Measurements from ENCODE around the gene CCNY. TPM values are rescaled to one million over a fixed set of nuclear protein-coding genes. Genes with fewer than 3 reads are reported as not detected.
A peak's percentile ranks its signal among the peaks of the same experiment; 100 is the strongest.

Gene CCNY
- polyA plus RNA-seq, 2 of the 4 experiments (the other 2 are of a cell fraction) = 28.1 to 55.5 TPM

DNA sequence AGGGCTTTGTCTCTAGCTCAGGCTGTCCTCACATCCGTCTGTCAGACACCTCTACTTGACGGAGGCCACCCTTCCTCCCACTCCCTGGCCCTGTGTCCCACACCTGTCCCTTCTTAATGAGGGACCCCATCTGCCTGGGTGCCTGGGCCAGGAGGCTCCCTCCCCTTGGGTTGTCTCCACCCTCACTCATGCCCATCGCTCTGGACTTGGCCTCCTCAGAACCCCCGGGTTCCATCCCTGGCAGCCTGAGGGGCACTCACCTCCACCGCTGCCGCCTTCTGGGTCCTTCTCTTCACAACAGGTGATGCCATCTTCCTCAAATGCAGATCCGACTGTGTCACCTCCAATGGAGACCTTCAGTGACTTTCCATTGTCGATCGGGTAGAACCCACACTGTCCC, 248.6 kb downstream of the CCNY start:
- DNase-seq (ENCODE audit: low read depth in 1 of 2, low spot score in 1 of 2) = no peak
- no peaks in the 10 kb centered on the region for H3K9me3 ChIP-seq
- TF ChIP-seq PHF8 (IDR thresholded peaks at IDR 0.05; ENCODE audit: borderline replicate concordance, low read depth) (no peak), KDM5A (IDR thresholded peaks at IDR 0.05) (no peak)
- no peak overlapping the region for H3K27ac ChIP-seq
- POLR2A ChIA-PET = no interaction called here
- ATAC-seq = no peak
- no peaks in the 10 kb centered on the region for H3K4me1 ChIP-seq
- WGBS (ENCODE audit: missing lambda C conversion rate) = 73% methylated on average over 9 of the region's 9 CpGs
- no peak overlapping the region for H3K4me3 ChIP-seq
- no peak for FAIRE-seq
- no peak overlapping the region for H3K4me2 ChIP-seq
- CTCF ChIA-PET = interaction anchor here (0.8 to 1.9 kb wide), 2 partner anchors 9 to 22 kb away, joined by 3 to 8 read pairs; no protein-coding TSS in a partner anchor

- H3K9me3 ChIP-seq = peaks cover 2% of the 10 kb centered on the region; the same call in 1 of the 3 replicates
- ChIA-PET POLR2A (no interaction called here), CTCF (interaction anchor here (0.8 kb wide), 1 partner anchor 8 kb away, joined by 3 read pairs; no protein-coding TSS in a partner anchor)
- ATAC-seq = no peak
- no peak for FAIRE-seq
- no peak overlapping the region for H3K4me3 ChIP-seq
- H3K4me2 ChIP-seq = no peak overlapping the region
- no peaks in the 10 kb centered on the region for H3K4me1 ChIP-seq
- H3K27ac ChIP-seq = no peak overlapping the region
- 68% methylated on average over 11 of the region's 11 CpGs for WGBS (ENCODE audit: missing lambda C conversion rate)
- no peak for DNase-seq (ENCODE audit: low read depth in 1 of 2, low spot score in 1 of 2)
- TF ChIP-seq TFCP2L1 (CRISPR knock-in tag; IDR thresholded peaks at IDR 0.05) (no peak), ESRRA (IDR thresholded peaks at IDR 0.05; ENCODE audit: borderline replicate concordance, low read length) (no peak), CHD4 (IDR thresholded peaks at IDR 0.05; ENCODE audit: borderline replicate concordance) (no peak), NPAS2 (CRISPR knock-in tag; IDR thresholded peaks at IDR 0.05; ENCODE audit: borderline replicate concordance) (no peak), BCL3 (IDR thresholded peaks at IDR 0.05) (no peak), ZFP36 (IDR thresholded peaks at IDR 0.05; ENCODE audit: borderline replicate concordance, partially characterized antibody) (no peak), PHF8 (IDR thresholded peaks at IDR 0.05; ENCODE audit: borderline replicate concordance, low read depth) (no peak), POLR2AphosphoS2 (conservative IDR thresholded peaks at IDR 0.05; ENCODE audit: low read length) (no peak), SMC3 (IDR thresholded peaks at IDR 0.05) (no peak), POLR2A (IDR thresholded peaks at IDR 0.05; ENCODE audit: low read length) (no peak), FOSB (CRISPR knock-in tag; IDR thresholded peaks at IDR 0.05) (no peak)
- TF ChIP-seq, protein P1, sequence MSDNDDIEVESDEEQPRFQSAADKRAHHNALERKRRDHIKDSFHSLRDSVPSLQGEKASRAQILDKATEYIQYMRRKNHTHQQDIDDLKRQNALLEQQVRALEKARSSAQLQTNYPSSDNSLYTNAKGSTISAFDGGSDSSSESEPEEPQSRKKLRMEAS (IDR thresholded peaks at IDR 0.05) = no peak
- TF ChIP-seq, protein P2, sequence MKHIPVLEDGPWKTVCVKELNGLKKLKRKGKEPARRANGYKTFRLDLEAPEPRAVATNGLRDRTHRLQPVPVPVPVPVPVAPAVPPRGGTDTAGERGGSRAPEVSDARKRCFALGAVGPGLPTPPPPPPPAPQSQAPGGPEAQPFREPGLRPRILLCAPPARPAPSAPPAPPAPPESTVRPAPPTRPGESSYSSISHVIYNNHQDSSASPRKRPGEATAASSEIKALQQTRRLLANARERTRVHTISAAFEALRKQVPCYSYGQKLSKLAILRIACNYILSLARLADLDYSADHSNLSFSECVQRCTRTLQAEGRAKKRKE (CRISPR knock-in tag; IDR thresholded peaks at IDR 0.05; ENCODE audit: low read depth) = no peak
- TF ChIP-seq, protein P3, sequence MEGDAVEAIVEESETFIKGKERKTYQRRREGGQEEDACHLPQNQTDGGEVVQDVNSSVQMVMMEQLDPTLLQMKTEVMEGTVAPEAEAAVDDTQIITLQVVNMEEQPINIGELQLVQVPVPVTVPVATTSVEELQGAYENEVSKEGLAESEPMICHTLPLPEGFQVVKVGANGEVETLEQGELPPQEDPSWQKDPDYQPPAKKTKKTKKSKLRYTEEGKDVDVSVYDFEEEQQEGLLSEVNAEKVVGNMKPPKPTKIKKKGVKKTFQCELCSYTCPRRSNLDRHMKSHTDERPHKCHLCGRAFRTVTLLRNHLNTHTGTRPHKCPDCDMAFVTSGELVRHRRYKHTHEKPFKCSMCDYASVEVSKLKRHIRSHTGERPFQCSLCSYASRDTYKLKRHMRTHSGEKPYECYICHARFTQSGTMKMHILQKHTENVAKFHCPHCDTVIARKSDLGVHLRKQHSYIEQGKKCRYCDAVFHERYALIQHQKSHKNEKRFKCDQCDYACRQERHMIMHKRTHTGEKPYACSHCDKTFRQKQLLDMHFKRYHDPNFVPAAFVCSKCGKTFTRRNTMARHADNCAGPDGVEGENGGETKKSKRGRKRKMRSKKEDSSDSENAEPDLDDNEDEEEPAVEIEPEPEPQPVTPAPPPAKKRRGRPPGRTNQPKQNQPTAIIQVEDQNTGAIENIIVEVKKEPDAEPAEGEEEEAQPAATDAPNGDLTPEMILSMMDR (IDR thresholded peaks at IDR 0.05) = no peak
Measured at GRCh38 chr10:35585356-35585755, 249.0 kb downstream of the CCNY start.

- TF ChIP-seq, protein P4, sequence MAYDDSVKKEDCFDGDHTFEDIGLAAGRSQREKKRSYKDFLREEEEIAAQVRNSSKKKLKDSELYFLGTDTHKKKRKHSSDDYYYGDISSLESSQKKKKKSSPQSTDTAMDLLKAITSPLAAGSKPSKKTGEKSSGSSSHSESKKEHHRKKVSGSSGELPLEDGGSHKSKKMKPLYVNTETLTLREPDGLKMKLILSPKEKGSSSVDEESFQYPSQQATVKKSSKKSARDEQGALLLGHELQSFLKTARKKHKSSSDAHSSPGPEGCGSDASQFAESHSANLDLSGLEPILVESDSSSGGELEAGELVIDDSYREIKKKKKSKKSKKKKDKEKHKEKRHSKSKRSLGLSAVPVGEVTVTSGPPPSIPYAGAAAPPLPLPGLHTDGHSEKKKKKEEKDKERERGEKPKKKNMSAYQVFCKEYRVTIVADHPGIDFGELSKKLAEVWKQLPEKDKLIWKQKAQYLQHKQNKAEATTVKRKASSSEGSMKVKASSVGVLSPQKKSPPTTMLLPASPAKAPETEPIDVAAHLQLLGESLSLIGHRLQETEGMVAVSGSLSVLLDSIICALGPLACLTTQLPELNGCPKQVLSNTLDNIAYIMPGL (CRISPR knock-in tag; IDR thresholded peaks at IDR 0.05; ENCODE audit: borderline replicate concordance) = no peak
- H3K4me2 ChIP-seq = no peak overlapping the region
- no peaks in the 10 kb centered on the region for H3K4me1 ChIP-seq
- CTCF ChIA-PET = interaction anchor here (1.0 kb wide), 1 partner anchor 23 kb away, joined by 3 read pairs; no protein-coding TSS in a partner anchor
- no peak for FAIRE-seq
- H3K9me3 ChIP-seq = peaks cover 6% of the 10 kb centered on the region; the same call in 2 of the 3 replicates
- H3K4me3 ChIP-seq = no peak overlapping the region
- no peak for DNase-seq (ENCODE audit: low read depth in 1 of 2, low spot score in 1 of 2)
- POLR2A ChIA-PET = no interaction called here
- H3K27ac ChIP-seq = no peak overlapping the region
- peak in 1 of 2 experiments; percentile 46; a peak in 2 of 6 replicates for ATAC-seq
- WGBS (ENCODE audit: missing lambda C conversion rate) = 17% methylated on average over 8 of the region's 8 CpGs
Measured at GRCh38 chr10:35585903-35586535, 249.7 kb downstream of the CCNY start.
